Measurements from ENCODE around the gene KREMEN1.

The KREMEN1 gene

GRCh38 chr22:29149841-29150555 is 77.2 kb downstream of the KREMEN1 start:
- no peak for DNase-seq (ENCODE audit: low read depth, low spot score)

- no peak for DNase-seq (ENCODE audit: low read depth, low spot score)
Measured at GRCh38 chr22:29150701-29151100, 77.9 kb downstream of the KREMEN1 start.

GRCh38 chr22:29151316-29151715 is 78.5 kb downstream of the KREMEN1 start:
- DNase-seq (ENCODE audit: low read depth, low spot score), result no peak

GRCh38 chr22:29152045-29152953 is 79.5 kb downstream of the KREMEN1 start:
- no peak for DNase-seq (ENCODE audit: low read depth, low spot score)

GRCh38 chr22:29152954-29153719 is 80.3 kb downstream of the KREMEN1 start:
- no peak for DNase-seq (ENCODE audit: low read depth, low spot score)

- DNase-seq (ENCODE audit: low read depth, low spot score), result no peak
Measured at GRCh38 chr22:29154364-29155048, 81.7 kb downstream of the KREMEN1 start.

- DNase-seq (ENCODE audit: low read depth, low spot score), result no peak
Measured at GRCh38 chr22:29155966-29156365, 83.1 kb downstream of the KREMEN1 start.

- DNase-seq (ENCODE audit: low read depth, low spot score), result no peak
Measured at GRCh38 chr22:29156507-29156906, 83.7 kb downstream of the KREMEN1 start.

GRCh38 chr22:29157759-29158535 is 85.1 kb downstream of the KREMEN1 start:
- DNase-seq (ENCODE audit: low read depth, low spot score), result no peak

GRCh38 chr22:29158546-29158945 is 85.7 kb downstream of the KREMEN1 start:
- no peak for DNase-seq (ENCODE audit: low read depth, low spot score)

- DNase-seq (ENCODE audit: low read depth, low spot score), result no peak
Measured at GRCh38 chr22:29163808-29164207, 91.0 kb downstream of the KREMEN1 start.

GRCh38 chr22:29165321-29166060 is 92.7 kb downstream of the KREMEN1 start:
- DNase-seq (ENCODE audit: low read depth, low spot score), result no peak

GRCh38 chr22:29166180-29166579 is 93.3 kb downstream of the KREMEN1 start:
- DNase-seq (ENCODE audit: low read depth, low spot score), result no peak

GRCh38 chr22:29167032-29167911 is 94.4 kb downstream of the KREMEN1 start:
- DNase-seq (ENCODE audit: low read depth, low spot score), result no peak

GRCh38 chr22:29171721-29172120 is 98.9 kb downstream of the KREMEN1 start:
- no peak for DNase-seq (ENCODE audit: low read depth, low spot score)

GRCh38 chr22:29172216-29172615 is 99.4 kb downstream of the KREMEN1 start:
- no peak for DNase-seq (ENCODE audit: low read depth, low spot score)

- DNase-seq (ENCODE audit: low read depth, low spot score), result no peak
Measured at GRCh38 chr22:29175312-29175835, 102.5 kb downstream of the KREMEN1 start.

GRCh38 chr22:29183971-29184848 is 111.4 kb downstream of the KREMEN1 start:
- no peak for DNase-seq (ENCODE audit: low read depth, low spot score)

Measured in smooth muscle cell of the brain vasculature (primary cell).